RPMI7951 (cell line): ENCODE results near the gene IGFN1. TPM values are rescaled to one million over a fixed set of nuclear protein-coding genes. Genes with fewer than 3 reads are reported as not detected.
"Not testable (repeated sequence)": the region's sequence is repeated elsewhere in the genome, so short reads cannot be mapped to it uniquely, and the experiment has no call there.

Source experiments
- DNase-seq: peaks from one replicate; pipeline ENCODE4 v3.0.0-alpha.2; 2012; ENCODE audit warnings: low read depth
- total RNA-seq: library from RNA; depleted of rRNA; stranded (reverse); fragments of >200 nt; shearing (Covaris generic); gene quantifications from 2 replicates; pipeline ENCODE4 v1.2.3, GENCODE V29; 2014

Gene IGFN1
- total RNA-seq, 1 experiment from 2014 or later, result 1.1 TPM

DNA sequence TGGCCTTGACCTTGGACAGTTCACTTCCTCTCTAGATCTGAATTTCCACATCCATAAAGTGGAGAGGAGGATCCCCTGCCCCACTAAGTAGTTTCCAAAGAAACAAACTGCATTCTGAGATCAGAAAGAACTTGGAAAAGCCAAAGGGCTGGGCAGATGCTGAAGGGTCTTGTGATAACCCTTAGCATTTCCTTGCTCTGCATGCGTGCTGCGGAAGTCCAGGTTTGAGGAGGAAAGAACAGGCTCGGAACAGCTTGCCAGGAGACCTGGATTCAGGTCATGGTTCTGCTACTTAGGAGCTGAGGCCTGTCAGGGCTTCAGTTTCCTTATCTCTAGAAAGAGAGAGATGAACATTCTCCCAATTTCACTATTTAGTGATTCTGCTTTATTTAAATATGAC lies 27.2 kb downstream of the IGFN1 start:
- no peak for DNase-seq

DNA sequence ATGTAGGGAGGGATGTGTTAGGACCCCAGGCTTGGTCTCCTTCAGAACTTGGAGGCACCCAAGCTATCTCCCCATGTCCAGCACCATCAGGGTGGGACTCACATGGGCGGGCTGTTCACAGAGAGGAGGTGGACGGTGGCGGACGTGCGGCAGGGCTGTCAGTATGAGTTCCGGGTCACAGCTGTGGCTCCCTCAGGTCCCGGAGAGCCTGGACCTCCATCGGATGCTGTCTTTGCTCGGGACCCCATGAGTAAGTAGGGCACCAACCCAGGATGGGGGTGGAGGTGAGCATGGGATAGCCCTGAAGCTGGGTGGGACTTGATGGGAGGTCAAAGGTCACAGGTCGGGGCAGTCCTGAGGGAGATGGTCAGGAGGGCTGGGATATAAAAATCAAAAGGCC lies 27.8 kb downstream of the IGFN1 start:
- DNase-seq, result no peak

- no peak for DNase-seq
These were observed 29.1 kb downstream of the IGFN1 start for GRCh38 chr1:201219481-201220387.

DNA sequence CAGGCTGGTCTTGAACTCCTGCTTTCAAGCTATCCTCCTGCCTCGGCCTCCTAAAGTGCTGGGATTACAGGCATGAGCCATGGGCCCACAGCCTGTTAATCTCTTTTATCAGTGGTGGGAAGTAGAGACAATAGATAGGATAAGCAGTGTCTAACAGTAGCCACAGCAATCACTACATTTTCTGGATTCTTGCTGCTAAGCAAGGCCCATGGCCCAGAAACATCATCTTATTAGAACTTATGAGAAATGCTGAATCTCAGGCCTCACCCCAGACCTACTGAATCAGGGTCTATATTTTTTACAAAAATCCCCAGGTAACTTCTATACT lies 29.7 kb downstream of the IGFN1 start:
- no peak for DNase-seq

DNA sequence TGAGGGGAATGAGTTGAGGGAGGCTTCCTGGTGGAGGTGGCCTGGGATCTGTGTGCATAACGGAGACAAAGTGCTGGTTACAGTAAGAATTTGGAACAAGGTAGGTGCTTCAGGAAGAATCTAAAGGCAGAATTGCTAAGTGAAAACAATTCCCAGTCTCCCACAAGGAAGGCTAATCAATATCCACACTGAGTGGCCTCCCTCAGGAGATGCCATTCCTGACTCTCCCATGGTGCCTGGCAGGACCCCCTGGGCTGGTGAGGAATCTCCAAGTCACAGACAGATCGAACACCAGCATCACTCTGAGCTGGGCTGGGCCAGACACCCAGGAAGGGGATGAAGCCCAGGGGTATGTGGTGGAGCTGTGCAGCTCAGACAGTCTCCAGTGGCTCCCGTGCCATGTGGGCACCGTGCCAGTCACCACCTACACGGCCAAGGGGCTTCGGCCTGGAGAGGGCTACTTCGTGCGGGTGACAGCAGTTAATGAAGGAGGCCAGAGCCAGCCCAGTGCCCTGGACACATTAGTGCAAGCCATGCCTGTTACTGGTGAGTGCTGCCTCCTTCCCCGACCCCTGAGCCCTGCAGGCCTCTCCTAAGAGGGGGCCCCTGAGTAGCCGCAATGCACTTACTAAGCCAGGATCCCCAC lies 30.7 kb downstream of the IGFN1 start:
- no peak for DNase-seq

- DNase-seq, result no peak
These were observed 31.5 kb downstream of the IGFN1 start for GRCh38 chr1:201222125-201222524.

DNA sequence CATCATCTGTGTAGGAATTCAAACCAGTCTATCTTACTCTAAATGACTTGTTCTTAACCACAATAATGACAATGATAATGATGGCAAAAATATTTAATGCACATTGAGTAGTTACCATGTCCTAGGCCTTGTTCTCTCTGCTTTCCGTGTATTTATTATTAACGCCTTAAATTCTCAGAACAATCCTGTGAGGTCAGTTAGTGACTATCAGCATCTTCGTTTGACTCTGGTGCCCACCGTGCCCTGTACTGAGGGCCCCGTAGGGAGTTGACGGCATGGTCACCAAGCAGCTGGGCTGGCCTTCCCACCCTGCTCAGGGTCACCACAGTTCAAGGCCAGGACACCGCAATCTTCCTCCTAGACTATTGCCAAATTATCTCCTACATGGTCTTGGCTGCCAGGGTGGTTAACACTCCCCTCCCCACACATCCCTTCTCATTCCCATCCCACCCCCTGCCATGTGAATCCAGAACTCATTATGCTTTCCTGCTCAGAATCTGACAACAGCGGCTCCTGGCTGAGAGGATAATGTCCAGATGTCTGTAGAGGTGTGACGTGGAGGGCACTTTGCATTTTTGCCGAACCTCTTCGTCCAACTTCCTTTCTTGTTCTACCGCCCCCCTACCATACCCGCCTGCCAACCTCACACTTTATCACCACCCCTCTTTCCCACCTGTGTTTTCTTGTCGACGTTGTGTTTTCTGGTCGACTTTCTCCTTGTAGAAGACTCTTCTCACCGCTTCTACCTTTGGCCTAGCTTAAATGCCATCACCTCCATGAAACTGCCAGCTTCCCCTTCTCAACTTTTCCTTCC lies 33.4 kb downstream of the IGFN1 start:
- DNase-seq, result no peak

- DNase-seq, result no peak
These were observed 34.2 kb downstream of the IGFN1 start for GRCh38 chr1:201224666-201225370.

DNA sequence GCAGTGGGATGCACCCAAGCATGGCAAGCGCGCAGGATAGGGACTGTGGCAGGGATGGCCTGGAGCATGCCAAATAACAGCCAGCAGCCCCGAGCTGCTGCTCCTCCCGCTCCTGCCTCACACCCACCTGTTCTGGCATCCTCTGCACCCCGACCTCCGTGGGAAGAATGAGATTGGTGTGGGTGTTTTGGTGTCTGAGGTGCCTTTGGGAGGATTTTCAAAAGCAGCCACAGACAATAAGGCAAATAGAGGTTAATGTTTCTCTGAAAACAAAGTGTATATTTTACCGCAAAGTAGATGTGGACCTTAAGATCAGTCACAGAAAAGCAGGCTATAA lies 35.5 kb downstream of the IGFN1 start:
- no peak for DNase-seq

GRCh38 chr1:201226859-201227488 lies 36.4 kb downstream of the IGFN1 start:
- DNase-seq, result no peak

- DNase-seq, result no peak
These were observed 37.7 kb downstream of the IGFN1 start for GRCh38 chr1:201228011-201228983.

DNA sequence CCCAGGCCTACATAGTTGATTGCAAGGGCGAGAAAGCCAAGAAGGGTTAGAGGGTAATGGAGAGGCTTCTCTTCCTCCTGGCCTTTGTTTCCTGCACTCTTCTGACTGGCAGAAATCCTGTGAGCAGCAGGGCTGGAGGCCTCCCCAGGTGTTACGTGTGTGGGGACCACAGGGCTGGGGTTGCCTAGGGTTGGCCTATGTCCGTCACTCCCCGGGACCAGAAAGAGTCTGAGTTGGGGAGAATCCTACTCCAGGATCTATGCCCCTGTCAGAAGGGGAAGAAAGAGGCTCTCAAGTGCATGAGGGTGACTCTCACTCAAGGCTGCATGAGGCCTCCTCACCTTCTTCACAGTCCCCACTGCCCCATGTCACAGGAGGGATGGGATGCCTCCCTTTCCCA lies 38.5 kb downstream of the IGFN1 start:
- DNase-seq, result no peak

DNA sequence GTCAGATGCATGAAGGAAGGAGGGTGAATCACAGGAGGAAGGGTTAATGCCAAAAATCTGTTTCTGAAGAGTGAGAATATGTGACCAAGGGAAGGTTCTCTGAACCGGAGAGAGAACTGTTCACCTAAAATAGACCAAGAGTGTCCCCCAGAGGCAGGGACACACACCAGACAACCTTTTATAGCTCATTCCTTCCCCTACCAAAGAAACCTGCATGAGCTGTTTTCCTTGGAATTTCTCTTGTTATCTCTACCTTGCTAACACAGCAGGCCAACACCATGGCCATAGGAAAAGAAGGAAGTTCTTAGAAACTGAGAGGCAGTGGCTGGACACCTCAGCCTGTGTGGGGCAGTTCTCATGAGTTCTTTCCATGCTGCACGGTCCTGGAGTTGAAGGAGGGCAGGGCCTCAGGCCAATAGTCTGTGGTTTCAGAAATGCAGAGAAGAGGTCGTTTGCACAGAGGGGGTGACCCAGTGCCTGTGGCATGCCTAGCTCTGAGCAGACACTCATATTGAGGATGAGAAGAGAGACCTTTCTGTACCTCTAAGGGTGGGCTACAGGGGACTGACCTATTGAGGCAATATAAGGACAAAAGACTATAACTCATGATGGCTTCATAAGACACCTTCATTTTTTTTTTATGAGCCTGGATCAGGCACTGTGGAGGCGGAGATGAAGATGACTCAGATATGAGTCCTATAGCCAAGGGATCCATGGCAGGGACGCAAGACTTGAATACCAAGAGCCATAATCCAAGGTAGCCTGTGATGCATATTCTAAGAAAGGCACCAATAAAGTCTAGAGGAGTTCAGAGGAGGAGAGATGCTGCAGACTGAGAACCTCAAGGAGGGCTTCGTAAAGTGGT lies 39.4 kb downstream of the IGFN1 start:
- peak; percentile 73 for DNase-seq

DNA sequence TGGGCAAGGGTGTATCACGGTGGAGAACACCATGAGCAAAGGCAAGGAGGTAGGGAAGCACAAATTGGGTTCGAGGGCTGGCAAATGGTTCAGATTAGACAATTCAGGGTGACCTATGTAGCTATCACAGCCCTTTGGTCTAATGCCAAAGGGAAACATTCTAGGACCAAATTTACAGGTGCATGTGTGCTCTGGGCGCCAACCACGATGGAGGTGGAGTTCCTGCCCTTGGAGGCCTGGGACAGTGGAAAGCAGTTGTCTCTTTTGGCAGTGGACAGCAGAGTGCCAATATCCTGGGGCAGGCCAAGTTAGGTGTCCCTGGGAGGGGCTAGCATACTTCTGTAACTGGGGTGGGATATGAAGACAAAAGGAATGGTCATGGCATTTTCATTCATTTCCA lies 40.1 kb downstream of the IGFN1 start:
- DNase-seq, result no peak

GRCh38 chr1:201239646-201240045 lies 49.0 kb downstream of the IGFN1 start:
- DNase-seq, result not testable (repeated sequence)

- DNase-seq, result no peak
These were observed 49.5 kb downstream of the IGFN1 start for GRCh38 chr1:201240171-201240570.

GRCh38 chr1:201241736-201242135 lies 51.1 kb downstream of the IGFN1 start:
- no peak for DNase-seq

GRCh38 chr1:201245082-201245481 lies 54.5 kb downstream of the IGFN1 start:
- DNase-seq, result no peak
